Esophagus muscularis mucosa (tissue), 3 donors: ENCODE results near the gene MGST2.

ENCODE experiments used
- CTCF ChIP-seq, 3 experiments: fragments of 200-600 bp in 2 of 3; fragments of 450-650 bp in 1 of 3; sonication (generic) in 2 of 3; IDR thresholded peaks; one replicate each; pipeline ENCODE4 v1.5.1; 2017 to 2019; ENCODE audit warnings: antibody characterized with exemption in 3 of 3, mild to moderate bottlenecking in 2 of 3, moderate library complexity in 1 of 3
- POLR2A ChIP-seq: fragments of 450-650 bp; IDR thresholded peaks from one replicate; pipeline ENCODE4 v1.6.1; 2017; ENCODE audit warnings: antibody characterized with exemption, moderate library complexity, mild to moderate bottlenecking, low read depth

GRCh38 chr4:139625482-139625881, 40.1 kb upstream of the MGST2 start:
- TF ChIP-seq CTCF (IDR thresholded peaks at IDR 0.05) (no peak), POLR2A (no peak)
